Measurements from ENCODE around the gene PEX5L.

PEX5L gene

GRCh38 chr3:179970746-179971145 lies 66.0 kb downstream of the PEX5L start:
- Histone ChIP-seq H3K23ac (ENCODE audit: low read length) (no peak overlapping the region), H2BK15ac (replicated peaks; ENCODE audit: low read depth) (no peak overlapping the region), H3K56ac (ENCODE audit: low read length) (no peak overlapping the region), H3K18ac (ENCODE audit: low read length) (no peak overlapping the region), H3K9ac (ENCODE audit: low read length) (no peak overlapping the region), H2BK5ac (ENCODE audit: low read length) (no peak overlapping the region), H4K8ac (ENCODE audit: low read depth, low read length) (no peak overlapping the region), H2AK5ac (ENCODE audit: low read length) (no peak overlapping the region), H3K27ac (ENCODE audit: low read depth, low read length) (no peak overlapping the region), H3K27me3 (ENCODE audit: insufficient read depth, low read length, poor library complexity) (no peaks in the 10 kb centered on the region), H3K4me2 (ENCODE audit: low read length) (no peak overlapping the region), H3K4me3 (ENCODE audit: low read length) (no peak overlapping the region), H4K5ac (ENCODE audit: low read length) (no peak overlapping the region), H3K4ac (ENCODE audit: low read depth, low read length) (no peak overlapping the region), H3K4me1 (ENCODE audit: control insufficient read depth, low read depth, low read length) (peaks cover 3% of the 10 kb centered on the region), H2BK120ac (ENCODE audit: low read depth, low read length) (no peak overlapping the region), H3K79me2 (ENCODE audit: control insufficient read depth, insufficient read depth, low read length) (no peaks in the 10 kb centered on the region), H3K36me3 (ENCODE audit: control insufficient read depth, insufficient read depth, low read length) (no peaks in the 10 kb centered on the region), H3K79me1 (ENCODE audit: low read length) (no peaks in the 10 kb centered on the region)
- no CpG with 5 or more reads among the region's 2 CpGs for WGBS (ENCODE audit: extremely low coverage, insufficient coverage, low lambda C conversion rate)
- no peak for DNase-seq

- Histone ChIP-seq H4K5ac (ENCODE audit: low read length) (no peak overlapping the region), H3K36me3 (ENCODE audit: control insufficient read depth, insufficient read depth, low read length) (no peaks in the 10 kb centered on the region), H4K8ac (ENCODE audit: low read depth, low read length) (no peak overlapping the region), H3K27me3 (ENCODE audit: insufficient read depth, low read length, poor library complexity) (no peaks in the 10 kb centered on the region), H3K4me1 (ENCODE audit: control insufficient read depth, low read depth, low read length) (peaks cover 3% of the 10 kb centered on the region), H3K18ac (ENCODE audit: low read length) (no peak overlapping the region), H3K4ac (ENCODE audit: low read depth, low read length) (no peak overlapping the region), H3K79me1 (ENCODE audit: low read length) (no peaks in the 10 kb centered on the region), H3K9ac (ENCODE audit: low read length) (no peak overlapping the region), H2BK15ac (replicated peaks; ENCODE audit: low read depth) (no peak overlapping the region), H3K23ac (ENCODE audit: low read length) (no peak overlapping the region), H3K27ac (ENCODE audit: low read depth, low read length) (no peak overlapping the region), H3K79me2 (ENCODE audit: control insufficient read depth, insufficient read depth, low read length) (no peaks in the 10 kb centered on the region), H2AK5ac (ENCODE audit: low read length) (no peak overlapping the region), H2BK5ac (ENCODE audit: low read length) (no peak overlapping the region), H3K56ac (ENCODE audit: low read length) (no peak overlapping the region), H3K4me2 (ENCODE audit: low read length) (no peak overlapping the region), H3K4me3 (ENCODE audit: low read length) (no peak overlapping the region), H2BK120ac (ENCODE audit: low read depth, low read length) (no peak overlapping the region)
- DNase-seq = no peak
- no CpG with 5 or more reads among the region's 2 CpGs for WGBS (ENCODE audit: extremely low coverage, insufficient coverage, low lambda C conversion rate)
Observed at GRCh38 chr3:179969525-179969924, 67.2 kb downstream of the PEX5L start.

GRCh38 chr3:179967622-179968021 lies 69.1 kb downstream of the PEX5L start:
- Histone ChIP-seq H3K4me3 (ENCODE audit: low read length) (no peak overlapping the region), H3K27me3 (ENCODE audit: insufficient read depth, low read length, poor library complexity) (no peaks in the 10 kb centered on the region), H3K4ac (ENCODE audit: low read depth, low read length) (no peak overlapping the region), H3K36me3 (ENCODE audit: control insufficient read depth, insufficient read depth, low read length) (no peaks in the 10 kb centered on the region), H2BK5ac (ENCODE audit: low read length) (no peak overlapping the region), H3K9ac (ENCODE audit: low read length) (no peak overlapping the region), H3K18ac (ENCODE audit: low read length) (no peak overlapping the region), H3K79me1 (ENCODE audit: low read length) (no peaks in the 10 kb centered on the region), H2BK120ac (ENCODE audit: low read depth, low read length) (no peak overlapping the region), H3K56ac (ENCODE audit: low read length) (no peak overlapping the region), H3K27ac (ENCODE audit: low read depth, low read length) (no peak overlapping the region), H4K5ac (ENCODE audit: low read length) (no peak overlapping the region), H4K8ac (ENCODE audit: low read depth, low read length) (no peak overlapping the region), H3K4me1 (ENCODE audit: control insufficient read depth, low read depth, low read length) (no peaks in the 10 kb centered on the region), H3K79me2 (ENCODE audit: control insufficient read depth, insufficient read depth, low read length) (no peaks in the 10 kb centered on the region), H2BK15ac (replicated peaks; ENCODE audit: low read depth) (no peak overlapping the region), H2AK5ac (ENCODE audit: low read length) (no peak overlapping the region), H3K23ac (ENCODE audit: low read length) (no peak overlapping the region), H3K4me2 (ENCODE audit: low read length) (no peak overlapping the region)
- WGBS (ENCODE audit: extremely low coverage, insufficient coverage, low lambda C conversion rate) = no CpG with 5 or more reads among the region's 4 CpGs
- peak; percentile 30 for DNase-seq

- Histone ChIP-seq H2BK120ac (ENCODE audit: low read depth, low read length) (no peak overlapping the region), H3K23ac (ENCODE audit: low read length) (no peak overlapping the region), H3K56ac (ENCODE audit: low read length) (no peak overlapping the region), H4K5ac (ENCODE audit: low read length) (no peak overlapping the region), H2BK5ac (ENCODE audit: low read length) (no peak overlapping the region), H3K18ac (ENCODE audit: low read length) (no peak overlapping the region), H3K27ac (ENCODE audit: low read depth, low read length) (no peak overlapping the region), H3K4me1 (ENCODE audit: control insufficient read depth, low read depth, low read length) (no peaks in the 10 kb centered on the region), H3K9ac (ENCODE audit: low read length) (no peak overlapping the region), H3K79me2 (ENCODE audit: control insufficient read depth, insufficient read depth, low read length) (no peaks in the 10 kb centered on the region), H3K79me1 (ENCODE audit: low read length) (no peaks in the 10 kb centered on the region), H3K4ac (ENCODE audit: low read depth, low read length) (no peak overlapping the region), H3K36me3 (ENCODE audit: control insufficient read depth, insufficient read depth, low read length) (no peaks in the 10 kb centered on the region), H3K4me2 (ENCODE audit: low read length) (no peak overlapping the region), H2BK15ac (replicated peaks; ENCODE audit: low read depth) (no peak overlapping the region), H3K4me3 (ENCODE audit: low read length) (no peak overlapping the region), H3K27me3 (ENCODE audit: insufficient read depth, low read length, poor library complexity) (no peaks in the 10 kb centered on the region), H2AK5ac (ENCODE audit: low read length) (no peak overlapping the region), H4K8ac (ENCODE audit: low read depth, low read length) (no peak overlapping the region)
- WGBS (ENCODE audit: extremely low coverage, insufficient coverage, low lambda C conversion rate) = no CpG with 5 or more reads among the region's 3 CpGs
- DNase-seq = no peak
Observed at GRCh38 chr3:179964890-179965289, 71.8 kb downstream of the PEX5L start.

GRCh38 chr3:179962629-179963387 lies 73.9 kb downstream of the PEX5L start:
- Histone ChIP-seq H4K5ac (ENCODE audit: low read length) (no peak overlapping the region), H2BK120ac (ENCODE audit: low read depth, low read length) (no peak overlapping the region), H3K23ac (ENCODE audit: low read length) (no peak overlapping the region), H3K4ac (ENCODE audit: low read depth, low read length) (no peak overlapping the region), H3K4me2 (ENCODE audit: low read length) (no peak overlapping the region), H3K36me3 (ENCODE audit: control insufficient read depth, insufficient read depth, low read length) (no peaks in the 10 kb centered on the region), H3K18ac (ENCODE audit: low read length) (no peak overlapping the region), H3K27ac (ENCODE audit: low read depth, low read length) (no peak overlapping the region), H3K4me3 (ENCODE audit: low read length) (no peak overlapping the region), H2BK5ac (ENCODE audit: low read length) (no peak overlapping the region), H3K79me1 (ENCODE audit: low read length) (no peaks in the 10 kb centered on the region), H3K79me2 (ENCODE audit: control insufficient read depth, insufficient read depth, low read length) (no peaks in the 10 kb centered on the region), H3K4me1 (ENCODE audit: control insufficient read depth, low read depth, low read length) (no peaks in the 10 kb centered on the region), H3K9ac (ENCODE audit: low read length) (no peak overlapping the region), H4K8ac (ENCODE audit: low read depth, low read length) (no peak overlapping the region), H2BK15ac (replicated peaks; ENCODE audit: low read depth) (no peak overlapping the region), H3K56ac (ENCODE audit: low read length) (no peak overlapping the region), H3K27me3 (ENCODE audit: insufficient read depth, low read length, poor library complexity) (no peaks in the 10 kb centered on the region), H2AK5ac (ENCODE audit: low read length) (no peak overlapping the region)
- DNase-seq = no peak
- WGBS (ENCODE audit: extremely low coverage, insufficient coverage, low lambda C conversion rate) = no CpG with 5 or more reads among the region's 1 CpG

GRCh38 chr3:179961703-179962078 lies 75.0 kb downstream of the PEX5L start:
- Histone ChIP-seq H3K27ac (ENCODE audit: low read depth, low read length) (no peak overlapping the region), H3K23ac (ENCODE audit: low read length) (no peak overlapping the region), H3K18ac (ENCODE audit: low read length) (no peak overlapping the region), H4K8ac (ENCODE audit: low read depth, low read length) (no peak overlapping the region), H3K79me2 (ENCODE audit: control insufficient read depth, insufficient read depth, low read length) (no peaks in the 10 kb centered on the region), H2AK5ac (ENCODE audit: low read length) (no peak overlapping the region), H3K27me3 (ENCODE audit: insufficient read depth, low read length, poor library complexity) (no peaks in the 10 kb centered on the region), H3K9ac (ENCODE audit: low read length) (no peak overlapping the region), H2BK15ac (replicated peaks; ENCODE audit: low read depth) (no peak overlapping the region), H2BK120ac (ENCODE audit: low read depth, low read length) (no peak overlapping the region), H3K79me1 (ENCODE audit: low read length) (no peaks in the 10 kb centered on the region), H3K4me3 (ENCODE audit: low read length) (no peak overlapping the region), H3K4me1 (ENCODE audit: control insufficient read depth, low read depth, low read length) (no peaks in the 10 kb centered on the region), H4K5ac (ENCODE audit: low read length) (no peak overlapping the region), H3K36me3 (ENCODE audit: control insufficient read depth, insufficient read depth, low read length) (no peaks in the 10 kb centered on the region), H3K4me2 (ENCODE audit: low read length) (no peak overlapping the region), H3K4ac (ENCODE audit: low read depth, low read length) (no peak overlapping the region), H2BK5ac (ENCODE audit: low read length) (no peak overlapping the region), H3K56ac (ENCODE audit: low read length) (no peak overlapping the region)
- WGBS (ENCODE audit: extremely low coverage, insufficient coverage, low lambda C conversion rate) = no CpG with 5 or more reads among the region's 5 CpGs
- no peak for DNase-seq
